Left renal pelvis (tissue), 4 donors: ENCODE measurements around the gene HDAC4. TPM values are rescaled to one million over a fixed set of nuclear protein-coding genes. Genes with fewer than 3 reads are reported as not detected.

ENCODE experiments used
- DNase-seq, 4 donors: peaks; one replicate each; pipeline ENCODE4 v3.0.0-alpha.2; 2013; ENCODE audit warnings: low read depth in 4 of 4, low spot score in 3 of 4
- polyA plus RNA-seq, 4 donors: library from polyadenylated mRNA; unstranded; fragments of 120-200 nt; gene quantifications; one replicate each; pipeline ENCODE4 v1.2.1, GENCODE V29; 2013; ENCODE audit not compliant: insufficient read length in 4 of 4

Gene HDAC4
- polyA plus RNA-seq, 4 donors = 12.9 to 15.4 (median 14.4) TPM

GRCh38 chr2:239213643-239214101 lies 187.1 kb downstream of the HDAC4 start:
- DNase-seq = no peak

DNA sequence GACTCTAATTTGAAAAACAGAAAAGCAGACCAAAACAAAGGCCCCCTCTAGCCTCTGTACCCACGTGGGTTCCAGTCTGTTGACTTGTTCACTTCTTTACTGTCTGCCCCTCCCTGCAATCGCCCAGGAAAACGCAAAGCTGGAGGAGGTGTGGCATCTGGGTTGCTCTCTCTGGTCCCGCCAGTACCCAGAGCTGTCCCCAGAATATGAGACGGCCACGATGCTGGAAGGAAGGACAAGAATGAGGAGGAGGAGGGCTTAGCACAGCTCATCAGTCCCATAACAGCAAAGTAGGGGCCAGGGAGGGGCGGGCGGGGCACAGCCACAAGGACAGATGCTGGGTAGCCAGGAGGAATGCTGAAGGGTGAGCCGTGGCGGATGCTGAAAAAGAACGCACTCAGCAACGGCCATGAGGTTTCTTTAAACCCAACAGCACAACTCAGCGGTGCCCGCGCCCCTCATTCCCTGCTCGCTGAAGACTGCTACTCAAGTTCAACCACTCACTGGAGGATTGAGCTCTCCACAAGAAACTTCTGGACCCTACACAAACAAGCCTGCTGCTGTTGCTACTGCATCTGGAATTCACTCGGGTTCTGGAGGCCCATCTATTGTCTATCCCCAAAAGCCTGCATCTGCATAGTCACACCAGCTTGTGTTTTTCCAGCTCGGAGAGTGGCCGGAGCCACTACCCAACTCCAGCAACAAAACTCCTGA lies 187.7 kb downstream of the HDAC4 start:
- no peak for DNase-seq

- no peak for DNase-seq
These were observed 188.5 kb downstream of the HDAC4 start for GRCh38 chr2:239212121-239212928.

GRCh38 chr2:239211396-239212094 lies 189.3 kb downstream of the HDAC4 start:
- no peak for DNase-seq

DNA sequence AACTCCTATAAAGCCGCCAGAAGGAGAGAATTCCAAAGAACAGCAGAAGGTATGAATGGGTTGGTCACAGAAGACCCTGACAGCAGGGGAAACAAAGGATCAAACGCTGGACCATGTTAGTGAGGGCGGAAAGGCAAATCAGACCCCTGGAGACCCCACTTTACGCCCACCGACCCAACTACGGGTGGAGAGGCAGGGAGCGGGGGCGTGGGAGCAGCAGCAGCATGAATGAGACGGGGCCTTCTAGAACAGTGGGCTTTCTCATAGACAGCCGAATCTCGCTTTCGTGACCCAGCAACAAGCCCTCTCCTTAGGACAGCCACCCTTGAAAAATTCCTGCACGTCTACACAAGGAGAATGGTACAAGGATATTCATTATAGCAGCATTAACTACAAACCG lies 191.0 kb downstream of the HDAC4 start:
- no peak for DNase-seq

GRCh38 chr2:239208465-239209180 lies 192.2 kb downstream of the HDAC4 start:
- no peak for DNase-seq

DNA sequence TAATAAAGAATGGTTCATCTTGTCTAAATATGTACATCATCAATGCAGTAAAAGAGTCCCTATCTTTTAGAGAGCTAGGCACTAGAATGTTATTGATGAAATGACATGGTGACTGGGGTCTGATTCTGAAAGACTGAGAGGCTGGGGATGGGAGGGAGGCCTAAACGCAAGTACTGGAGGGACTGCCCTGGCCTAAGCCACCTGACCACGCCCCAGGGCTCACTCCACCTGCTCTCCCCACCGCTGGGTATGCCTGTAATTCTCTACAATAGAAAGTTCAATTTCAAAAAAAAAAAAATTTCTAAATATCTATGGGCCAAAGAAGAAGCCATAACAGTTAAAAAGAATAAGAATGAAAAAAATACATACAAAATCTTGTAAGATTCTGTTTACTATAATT lies 194.0 kb downstream of the HDAC4 start:
- DNase-seq = no peak

- DNase-seq = no peak
These were observed 194.8 kb downstream of the HDAC4 start for GRCh38 chr2:239206042-239206441.

DNA sequence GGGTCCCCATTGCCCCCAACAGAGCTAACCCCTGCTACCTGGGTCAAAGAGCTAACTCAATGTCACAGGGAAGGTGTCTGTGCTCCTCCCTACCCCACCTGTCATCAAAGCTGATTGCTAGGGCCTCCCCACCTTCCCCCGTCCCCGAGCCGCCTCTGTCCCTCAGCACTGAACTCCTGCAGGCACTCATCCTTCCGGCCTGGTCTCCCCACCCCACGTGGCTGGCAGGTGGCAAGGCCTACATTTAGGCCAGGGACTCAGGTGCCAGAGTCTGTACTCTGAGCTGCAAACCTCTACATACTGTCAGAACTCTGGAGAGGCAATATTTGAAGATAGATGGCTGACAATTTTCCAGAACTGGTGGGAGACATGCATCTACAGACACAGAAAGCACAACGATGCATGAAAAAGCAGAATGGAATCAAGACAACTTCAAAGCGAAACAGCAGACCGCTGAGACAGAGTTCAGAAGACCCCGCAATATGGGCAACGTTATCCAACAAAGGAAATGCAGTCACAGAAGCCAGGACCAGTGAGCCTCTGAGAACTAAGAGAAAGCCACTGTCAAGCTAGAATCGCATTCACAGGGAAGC lies 195.8 kb downstream of the HDAC4 start:
- DNase-seq = no peak

GRCh38 chr2:239204136-239204875 lies 196.5 kb downstream of the HDAC4 start:
- no peak for DNase-seq

DNA sequence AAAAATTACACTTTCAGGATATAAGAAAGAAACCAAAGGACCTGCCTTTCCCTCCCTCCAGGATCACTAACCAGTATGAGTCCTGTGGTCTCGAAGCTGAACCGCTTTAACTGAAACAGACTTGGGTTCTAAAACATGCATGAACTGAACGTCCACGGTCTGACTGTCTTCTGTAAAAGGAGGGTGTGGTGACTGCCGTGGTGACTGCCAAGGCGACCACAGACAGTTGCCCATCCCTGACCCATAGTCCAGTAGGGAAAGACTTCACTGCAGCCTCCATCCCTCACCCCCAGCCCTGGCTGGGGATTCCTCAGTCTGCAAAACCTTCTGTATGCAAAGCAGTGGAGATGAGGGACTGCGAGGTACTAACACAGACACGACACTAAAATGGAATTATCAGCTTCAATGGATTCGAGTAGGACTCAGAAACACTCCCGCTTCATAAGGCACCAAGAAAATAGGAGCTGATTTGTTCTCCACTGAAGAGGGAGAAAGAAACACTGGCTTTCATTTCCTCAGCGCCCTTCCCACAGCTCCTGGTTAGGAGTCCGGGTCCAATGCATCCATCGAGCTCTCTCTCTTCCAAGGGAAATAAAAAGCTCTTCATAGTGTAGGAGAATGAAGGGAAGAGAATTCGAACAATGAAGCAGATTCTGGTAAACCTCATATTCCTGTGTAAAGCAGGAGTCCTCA lies 197.2 kb downstream of the HDAC4 start:
- DNase-seq = no peak

GRCh38 chr2:239202836-239203235 lies 198.0 kb downstream of the HDAC4 start:
- DNase-seq = no peak

GRCh38 chr2:239202343-239202742 lies 198.5 kb downstream of the HDAC4 start:
- no peak for DNase-seq

GRCh38 chr2:239201884-239202283 lies 198.9 kb downstream of the HDAC4 start:
- no peak for DNase-seq

- DNase-seq = no peak
These were observed 199.3 kb downstream of the HDAC4 start for GRCh38 chr2:239201531-239201876.

GRCh38 chr2:239200646-239201530 lies 199.9 kb downstream of the HDAC4 start:
- DNase-seq = no peak

DNA sequence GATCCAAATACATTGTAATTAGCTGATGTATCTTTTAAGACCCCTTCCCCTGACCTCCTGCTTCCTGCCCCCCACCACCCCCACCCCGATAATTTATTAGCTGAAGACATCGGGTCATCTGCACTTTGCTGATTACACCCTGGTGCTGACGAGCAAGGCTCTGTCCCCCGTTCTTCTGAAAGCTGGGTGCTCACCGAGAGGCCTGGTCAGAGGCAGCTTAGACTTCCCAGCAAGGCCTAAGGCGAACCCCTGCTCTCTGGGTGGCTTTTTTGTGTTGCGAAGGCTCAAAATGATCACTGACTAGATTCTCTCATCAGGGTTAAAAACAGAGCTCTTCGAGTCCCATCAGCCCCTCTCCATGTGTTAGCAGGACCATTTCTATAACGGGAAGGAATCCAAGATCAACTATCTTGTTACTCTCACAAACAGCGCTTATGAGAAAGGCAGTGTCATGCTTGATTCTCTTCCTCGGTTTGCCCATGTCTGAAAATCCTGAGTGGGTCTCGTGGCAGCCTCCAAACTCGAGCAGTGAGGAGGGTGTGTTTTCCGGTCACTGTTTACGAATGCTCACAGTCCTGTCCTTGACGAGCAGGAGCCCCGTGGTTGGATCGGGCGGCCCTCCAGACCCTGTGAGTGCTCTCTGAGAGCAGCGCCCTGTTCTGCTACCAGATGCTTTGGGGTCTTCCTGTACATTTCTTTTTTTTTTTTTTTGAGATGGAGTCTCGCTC lies 201.6 kb downstream of the HDAC4 start:
- no peak for DNase-seq

- DNase-seq = no peak
These were observed 202.6 kb downstream of the HDAC4 start for GRCh38 chr2:239198221-239198620.
